Neural progenitor cell (in vitro differentiated cells): ENCODE results near the gene NBEA. TPM values are rescaled to one million over a fixed set of nuclear protein-coding genes. Genes with fewer than 3 reads are reported as not detected.

Experiments
- DNase-seq: peaks from one replicate; pipeline ENCODE4 v3.0.0-alpha.2; 2016; ENCODE audit warnings: low spot score
- H2AFZ ChIP-seq: fragments of 200-600 bp; sonication (generic); replicated peaks from 2 replicates; pipeline ENCODE4 v1.6.1; 2016; ENCODE audit warnings: antibody characterized with exemption
- H3F3A ChIP-seq: fragments of 200-600 bp; sonication (generic); 2 replicates; pipeline ENCODE4 v1.6.1; 2016; ENCODE audit warnings: antibody characterized with exemption, low read depth
- H3K27ac ChIP-seq: fragments of 200-600 bp; sonication (generic); 2 replicates; pipeline ENCODE4 v1.5.1; 2016; ENCODE audit warnings: mild to moderate bottlenecking
- H3K27me3 ChIP-seq: fragments of 200-600 bp; sonication (generic); 2 replicates; pipeline ENCODE4 v1.6.1; 2016; ENCODE audit warnings: mild to moderate bottlenecking, moderate library complexity
- H3K36me3 ChIP-seq: fragments of 200-600 bp; sonication (generic); 2 replicates; pipeline ENCODE4 v1.5.1; 2016
- H3K4me1 ChIP-seq: fragments of 200-600 bp; sonication (generic); 2 replicates; pipeline ENCODE4 v1.6.1; 2016; ENCODE audit warnings: mixed run types
- H3K4me2 ChIP-seq: fragments of 200-600 bp; sonication (generic); 2 replicates; pipeline ENCODE4 v1.6.1; 2016
- H3K4me3 ChIP-seq: fragments of 200-600 bp; sonication (generic); 2 replicates; pipeline ENCODE4 v1.5.1; 2016
- H3K79me2 ChIP-seq: fragments of 200-600 bp; sonication (generic); 2 replicates; pipeline ENCODE4 v1.6.1; 2016; ENCODE audit warnings: low read depth
- H3K9ac ChIP-seq: fragments of 200-600 bp; sonication (generic); 2 replicates; pipeline ENCODE4 v1.6.1; 2016
- H3K9me3 ChIP-seq: fragments of 200-600 bp; sonication (generic); 2 replicates; pipeline ENCODE4 v1.5.1; 2016; ENCODE audit warnings: low read depth
- H4K20me1 ChIP-seq: fragments of 200-600 bp; sonication (generic); 2 replicates; pipeline ENCODE4 v1.6.1; 2016; ENCODE audit warnings: low read depth
- H3K27ac Mint-ChIP-seq: 3 replicates; pipeline ENCODE4 v1.8.0; 2021; ENCODE audit warnings: mixed read lengths
- H3K27me3 Mint-ChIP-seq: 2 replicates; pipeline ENCODE4 v1.8.0; 2022; ENCODE audit warnings: low read depth, mild to moderate bottlenecking, inconsistent platforms, moderate library complexity, mixed read lengths; ENCODE audit not compliant: insufficient read depth
- H3K36me3 Mint-ChIP-seq: 3 replicates; pipeline ENCODE4 v1.8.0; 2021; ENCODE audit warnings: mixed read lengths
- H3K4me1 Mint-ChIP-seq: 3 replicates; pipeline ENCODE4 v1.8.0; 2021; ENCODE audit warnings: mixed read lengths
- H3K4me3 Mint-ChIP-seq: 3 replicates; pipeline ENCODE4 v1.8.0; 2021; ENCODE audit warnings: mild to moderate bottlenecking, moderate library complexity, mixed read lengths
- H3K9me3 Mint-ChIP-seq: 3 replicates; pipeline ENCODE4 v1.8.0; 2020; ENCODE audit warnings: mixed read lengths
- CTCF ChIP-seq: fragments of 200-600 bp; sonication (generic); IDR thresholded peaks from 2 replicates; pipeline ENCODE4 v1.5.1; 2017; ENCODE audit warnings: antibody characterized with exemption, mild to moderate bottlenecking
- EZH2 ChIP-seq: fragments of 200-600 bp; sonication (generic); IDR thresholded peaks from 2 replicates; pipeline ENCODE4 v1.6.1; 2017; ENCODE audit warnings: antibody characterized with exemption, mild to moderate bottlenecking, moderate library complexity
- EZH2phosphoT487 ChIP-seq: fragments of 200-600 bp; sonication (generic); IDR thresholded peaks from 2 replicates; pipeline ENCODE4 v1.6.1; 2017; ENCODE audit warnings: antibody characterized with exemption
- total RNA-seq: library from RNA; depleted of rRNA; stranded (reverse); fragments of >200 nt; gene quantifications from 2 replicates; pipeline ENCODE4 v1.2.3, GENCODE V29; 2015; ENCODE audit warnings: low replicate concordance

NBEA gene
- total RNA-seq, 1 donor from 2014 or later = 31.0 TPM

- Histone ChIP-seq H4K20me1 (no peaks in the 10 kb centered on the region), H3K27me3 (no peaks in the 10 kb centered on the region), H3F3A (peaks cover 14% of the 10 kb centered on the region), H2AFZ (no peak overlapping the region), H3K36me3 (no peaks in the 10 kb centered on the region), H3K4me1 (peaks cover 6% of the 10 kb centered on the region), H3K9me3 (no peaks in the 10 kb centered on the region), H3K4me2 (no peak overlapping the region), H3K79me2 (no peaks in the 10 kb centered on the region), H3K27ac (no peak overlapping the region), H3K9ac (no peak overlapping the region), H3K4me3 (no peak overlapping the region)
- Mint-ChIP-seq H3K27ac (no peak overlapping the region), H3K4me1 (peaks cover 49% of the 10 kb centered on the region), H3K27me3 (peaks cover 7% of the 10 kb centered on the region), H3K4me3 (no peak overlapping the region), H3K36me3 (no peaks in the 10 kb centered on the region), H3K9me3 (peaks cover 3% of the 10 kb centered on the region)
- no peak for DNase-seq
- TF ChIP-seq CTCF (no peak), EZH2phosphoT487 (no peak)
Measured at GRCh38 chr13:35716729-35717128, 774.7 kb downstream of the NBEA start.

GRCh38 chr13:35718084-35718483 lies 776.0 kb downstream of the NBEA start:
- no peak overlapping the region for H3K4me3 ChIP-seq
- peaks cover 6% of the 10 kb centered on the region for H3K4me1 ChIP-seq
- no peak overlapping the region for H3K4me2 ChIP-seq
- Mint-ChIP-seq H3K27ac (no peak overlapping the region), H3K9me3 (peaks cover 2% of the 10 kb centered on the region), H3K36me3 (no peaks in the 10 kb centered on the region), H3K4me3 (no peak overlapping the region), H3K4me1 (peaks cover 38% of the 10 kb centered on the region), H3K27me3 (peaks cover 7% of the 10 kb centered on the region)
- no peak overlapping the region for H3K9ac ChIP-seq
- peaks cover 14% of the 10 kb centered on the region for H3F3A ChIP-seq
- no peak overlapping the region for H2AFZ ChIP-seq
- no peaks in the 10 kb centered on the region for H4K20me1 ChIP-seq
- H3K27ac ChIP-seq = no peak overlapping the region
- no peaks in the 10 kb centered on the region for H3K36me3 ChIP-seq
- H3K9me3 ChIP-seq = no peaks in the 10 kb centered on the region
- no peaks in the 10 kb centered on the region for H3K27me3 ChIP-seq
- DNase-seq = no peak
- H3K79me2 ChIP-seq = no peaks in the 10 kb centered on the region
- TF ChIP-seq EZH2 (no peak), EZH2phosphoT487 (no peak), CTCF (no peak)

GRCh38 chr13:35720290-35720689 lies 778.2 kb downstream of the NBEA start:
- Mint-ChIP-seq H3K9me3 (no peaks in the 10 kb centered on the region), H3K4me3 (no peak overlapping the region), H3K27me3 (peaks cover 6% of the 10 kb centered on the region), H3K27ac (no peak overlapping the region), H3K36me3 (no peaks in the 10 kb centered on the region), H3K4me1 (peaks cover 19% of the 10 kb centered on the region)
- no peak overlapping the region for H3K9ac ChIP-seq
- no peaks in the 10 kb centered on the region for H3K79me2 ChIP-seq
- no peak overlapping the region for H3K4me2 ChIP-seq
- H2AFZ ChIP-seq = no peak overlapping the region
- no peaks in the 10 kb centered on the region for H3K36me3 ChIP-seq
- DNase-seq = no peak
- H3K27me3 ChIP-seq = no peaks in the 10 kb centered on the region
- H4K20me1 ChIP-seq = no peaks in the 10 kb centered on the region
- H3K27ac ChIP-seq = no peak overlapping the region
- TF ChIP-seq EZH2phosphoT487 (no peak), EZH2 (no peak), CTCF (no peak)
- no peaks in the 10 kb centered on the region for H3F3A ChIP-seq
- H3K4me1 ChIP-seq = no peaks in the 10 kb centered on the region
- no peaks in the 10 kb centered on the region for H3K9me3 ChIP-seq
- H3K4me3 ChIP-seq = no peak overlapping the region
